GM12878 (cell line): ENCODE measurements around the gene CNTD1. TPM values are rescaled to one million over a fixed set of nuclear protein-coding genes. Genes with fewer than 3 reads are reported as not detected.

Experiments
- ATAC-seq: fragments of 200-7000 bp; cut with Tn5 transposase; 3 replicates; pipeline ENCODE4 v1.9.1; 2020; ENCODE audit warnings: mild to moderate bottlenecking, moderate library complexity
- BruUV-seq: library from RNA; stranded (reverse); fragments of 400-500 nt; replicated peaks from 2 replicates; lab custom pipeline; 2021; lab: Mats Ljungman, UMichigan
- CTCF ChIA-PET: fragments of 300-600 bp; sonication (Branson Sonifier 250); formaldehyde crosslinking; extraction: SDS; loops from one replicate; lab custom pipeline; 2021; ENCODE audit warnings: inconsistent platforms; lab: Yijun Ruan, JAX
- POLR2A ChIA-PET: fragments of 350-600 bp; formaldehyde crosslinking; extraction: SDS; loops from one replicate; lab custom pipeline; 2021; ENCODE audit warnings: inconsistent platforms; lab: Charles Lee
- RAD21 ChIA-PET: fragments of 300-600 bp; sonication (Branson Sonifier 250); formaldehyde crosslinking; loops from one replicate; lab custom pipeline; 2023; ENCODE audit warnings: antibody characterized with exemption; ENCODE audit not compliant: unreplicated experiment; lab: Charles Lee
- SMC1A ChIA-PET: fragments of 300-600 bp; sonication (Branson Sonifier 250); formaldehyde crosslinking; loops from one replicate; lab custom pipeline; 2023; ENCODE audit not compliant: unreplicated experiment, uncharacterized antibody; lab: Charles Lee
- DNase-seq: peaks from one replicate; pipeline ENCODE4 v3.0.0-alpha.2; 2011; ENCODE audit warnings: low read depth, low spot score
- FAIRE-seq: peaks from 3 replicates; lab custom pipeline; 2011; peaks lifted over from hg19 to GRCh38; lab: Jason Lieb, UNC
- H2AFZ ChIP-seq: 2 replicates; pipeline ENCODE4 v1.6.0; 2011; ENCODE audit warnings: low read depth, low read length, control low read depth; ENCODE audit not compliant: control insufficient read depth
- H3K27ac ChIP-seq: 2 replicates; pipeline ENCODE4 v1.5.1; 2011; ENCODE audit warnings: control low read depth; ENCODE audit not compliant: control insufficient read depth, insufficient read depth
- H3K27me3 ChIP-seq, 2 experiments: replicated peaks in 1 of 2; 2 replicates each; pipeline versions ENCODE4 v1.6.0 to v1.6.1; 2011; ENCODE audit warnings: low read length in 1 of 2; ENCODE audit not compliant: control insufficient read depth in 2 of 2, insufficient read depth in 2 of 2
- H3K36me3 ChIP-seq, 2 experiments: 2 replicates each; pipeline ENCODE4 v1.5.1; 2011; ENCODE audit warnings: low read length in 1 of 2; ENCODE audit not compliant: control insufficient read depth in 2 of 2, insufficient read depth in 2 of 2
- H3K4me1 ChIP-seq: 2 replicates; pipeline ENCODE4 v1.6.1; 2011; ENCODE audit warnings: mild to moderate bottlenecking, low read length, moderate library complexity, mixed read lengths; ENCODE audit not compliant: control insufficient read depth, insufficient read depth
- H3K4me2 ChIP-seq: 2 replicates; pipeline ENCODE4 v1.6.0; 2011; ENCODE audit warnings: control low read depth; ENCODE audit not compliant: control insufficient read depth, insufficient read depth
- H3K4me3 ChIP-seq: fragments of 200-600 bp; sonication (generic); 2 replicates; pipeline ENCODE4 v1.5.1; 2016
- H3K79me2 ChIP-seq: 2 replicates; pipeline ENCODE4 v1.6.0; 2011; ENCODE audit warnings: low read length; ENCODE audit not compliant: control insufficient read depth, insufficient read depth
- H3K9ac ChIP-seq: 2 replicates; pipeline ENCODE4 v1.8.0; 2011; ENCODE audit warnings: low read length, control low read depth, mixed read lengths; ENCODE audit not compliant: control insufficient read depth, insufficient read depth
- H3K9me3 ChIP-seq: replicated peaks from 3 replicates; pipeline ENCODE4 v1.5.1; 2011; ENCODE audit warnings: mild to moderate bottlenecking, low read length; ENCODE audit not compliant: control insufficient read depth, insufficient read depth
- H4K20me1 ChIP-seq: 2 replicates; pipeline ENCODE4 v1.6.0; 2011; ENCODE audit not compliant: control insufficient read depth, insufficient read depth
- ASH2L ChIP-seq: fragments of 300-600, 200-600 bp; sonication (generic); IDR thresholded peaks from 2 replicates; pipeline ENCODE4 v1.6.1; 2017; ENCODE audit warnings: low read depth, mild to moderate bottlenecking, borderline replicate concordance
- CHD1 ChIP-seq: IDR thresholded peaks from 2 replicates; pipeline ENCODE4 v1.6.1; 2012; ENCODE audit warnings: low read depth, low read length, improper control_type of control experiment
- ESRRA ChIP-seq: IDR thresholded peaks from 2 replicates; pipeline ENCODE4 v1.6.1; 2012; ENCODE audit warnings: mild to moderate bottlenecking, low read length, improper control_type of control experiment
- GABPA ChIP-seq: IDR thresholded peaks from 2 replicates; pipeline ENCODE4 v1.6.1; 2014; ENCODE audit warnings: antibody characterized with exemption, low read depth, mild to moderate bottlenecking, inconsistent platforms
- JUNB ChIP-seq: IDR thresholded peaks from 2 replicates; pipeline ENCODE4 v1.6.1; 2016; ENCODE audit warnings: antibody characterized with exemption, mild to moderate bottlenecking
- PKNOX1 ChIP-seq: fragments of 450-650 bp; IDR thresholded peaks from 2 replicates; pipeline ENCODE4 v1.6.1; 2016; ENCODE audit warnings: mild to moderate bottlenecking
- RAD21 ChIP-seq: IDR thresholded peaks from 2 replicates; pipeline ENCODE4 v1.6.1; 2011; ENCODE audit warnings: mild to moderate bottlenecking, low read depth, low read length, moderate library complexity; ENCODE audit not compliant: insufficient read depth
- SUPT20H ChIP-seq: IDR thresholded peaks from 2 replicates; pipeline ENCODE4 v1.6.1; 2011; ENCODE audit warnings: low read depth, mild to moderate bottlenecking, low read length, moderate library complexity, borderline replicate concordance; ENCODE audit not compliant: control insufficient read depth
- TCF7 ChIP-seq: IDR thresholded peaks from 2 replicates; pipeline ENCODE4 v1.6.1; 2014; ENCODE audit warnings: antibody characterized with exemption, borderline replicate concordance
- ZNF274 ChIP-seq: IDR thresholded peaks from one replicate; pipeline ENCODE4 v1.8.0; 2011; ENCODE audit not compliant: insufficient read length, insufficient read depth
- WGBS: methylation state at CpG from one replicate; pipeline ENCODE4 v1.1.6; 2016; ENCODE audit warnings: low lambda C conversion rate; ENCODE audit not compliant: insufficient replicate concordance, insufficient coverage; ENCODE audit errors: missing lambda C conversion rate; 5-methylcytosine and 5-hydroxymethylcytosine counted together
- in situ Hi-C: fragments of 300-500 bp; cut with MboI; formaldehyde crosslinking; loops from 9 replicates; pipeline ENCODE4 v1.14.3; 2018; ENCODE audit warnings: mixed read lengths
- intact Hi-C: fragments of 100-400 bp; cut with micrococcal nuclease; formaldehyde crosslinking; loops from one replicate; pipeline ENCODE4 v1.14.2; 2022; ENCODE audit not compliant: unreplicated experiment
- polyA plus RNA-seq, 11 experiments: library from polyadenylated mRNA; depleted of rRNA in 4 of 11; unstranded in 6 of 11; stranded (reverse) in 5 of 11; fragments of >200 nt; fragmentation: Nextera tagmentation in 4 of 11; fragmentation: Illumina TruSeq in 1 of 11; extraction: Ambion mirVana in 4 of 11; extraction: Trizol in 1 of 11; gene quantifications; 1 replicate in 1 of 11; 2 replicates in 10 of 11; pipeline versions ENCODE4 v1.2.1 to v1.2.3, GENCODE V29; 2011 to 2016; ENCODE audit warnings: inconsistent platforms in 2 of 11, missing spikeins in 2 of 11, low read depth in 1 of 11
- total RNA-seq, 4 experiments: library from RNA; depleted of rRNA in 3 of 4; stranded (reverse); fragments of >200 nt in 3 of 4; fragmentation: Illumina TruSeq in 1 of 4; extraction: Trizol in 1 of 4; gene quantifications; 2 replicates each; pipeline versions ENCODE4 v1.2.1 to v1.2.3, GENCODE V29; 2013 to 2021
- TF ChIP-seq, protein P1 (sequence below): fragments of 450-650 bp; IDR thresholded peaks from 2 replicates; pipeline ENCODE4 v1.6.1; 2014; ENCODE audit warnings: mild to moderate bottlenecking
- TF ChIP-seq, protein P2 (sequence below): fragments of 150-350 bp; IDR thresholded peaks from 2 replicates; pipeline ENCODE4 v1.6.1; 2016; ENCODE audit warnings: low read depth, low read length
- TF ChIP-seq, protein P3 (sequence below): IDR thresholded peaks from 2 replicates; pipeline ENCODE4 v1.6.1; 2012; ENCODE audit warnings: improper control_type of control experiment, low read depth, low read length; ENCODE audit not compliant: insufficient replicate concordance

Gene CNTD1
- total and polyA plus RNA-seq, 10 of the 15 experiments (the other 5 are each of a cell fraction or from before 2014, with no cell fraction given), result 0.06 to 1.5 (median 1.1) TPM; not detected in 4

DNA sequence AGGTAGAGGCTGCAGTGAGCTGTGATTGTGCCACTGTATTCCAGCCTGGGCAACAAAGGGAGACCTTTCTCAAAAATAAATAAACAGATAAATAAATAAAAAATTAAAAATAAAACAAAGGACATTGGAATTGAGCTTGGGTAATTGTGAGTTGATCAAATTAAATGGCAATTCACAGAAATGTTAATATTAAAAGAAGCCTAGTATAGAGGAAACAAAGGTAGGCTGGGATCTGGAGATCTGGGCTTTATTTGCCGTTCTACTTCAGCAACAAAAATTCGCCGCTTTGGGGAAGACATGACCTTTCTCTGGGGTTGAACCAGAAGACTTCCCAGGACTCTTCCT lies 25.7 kb upstream of the CNTD1 start:
- Histone ChIP-seq H3K36me3 (peaks cover 0 to 2% of the 10 kb centered on the region in 2 experiments; a peak in 3 of 4 replicates), H3K4me1 (peaks cover 26% of the 10 kb centered on the region), H3K27me3 (no peaks in the 10 kb centered on the region), H3K4me2 (peak overlapping the region; percentile 85), H3K4me3 (peak overlapping the region; percentile 75), H3K9me3 (no peaks in the 10 kb centered on the region), H3K27ac (peak overlapping the region; percentile 86), H2AFZ (peak overlapping the region; percentile 99), H3K79me2 (peaks cover 9% of the 10 kb centered on the region), H3K9ac (peak overlapping the region; percentile 97), H4K20me1 (no peaks in the 10 kb centered on the region)
- POLR2A ChIA-PET, result interaction anchor here (0.9 to 2.3 kb wide), 7 partner anchors 9 to 225 kb away, joined by 3 to 11 read pairs (median 5); partner anchors contain the start of genes BECN1 and RPL27
- 0% methylated on average over 3 of the region's 3 CpGs for WGBS
- FAIRE-seq, result no peak
- TSS peak; percentile 98 for BruUV-seq
- no peak for DNase-seq
- CTCF ChIA-PET, result interaction anchor here (0.9 to 3.2 kb wide), 15 partner anchors 9 to 194 kb away, joined by 3 to 38 read pairs (median 4); partner anchors contain the start of genes BECN1, CCR10, CNTD1 and COA3
- in situ Hi-C loops, result no loop called here
- intact Hi-C loops, result no loop called here
- SMC1A ChIA-PET, result interaction anchor here (0.8 to 3.1 kb wide), 11 partner anchors 9 to 237 kb away, joined by 3 to 20 read pairs (median 3); partner anchors contain the start of genes NAGLU, PSMC3IP and RAMP2
- RAD21 ChIA-PET, result interaction anchor here (1.3 to 3.1 kb wide), 8 partner anchors 9 to 225 kb away, joined by 3 to 18 read pairs (median 6); partner anchors contain the start of genes BECN1, PSMC3IP and RPL27
- ATAC-seq, result peak; percentile 13
- TF ChIP-seq ASH2L (no peak), CHD1 (no peak), PKNOX1 (no peak), TCF7 (no peak), ZNF274 (no peak), SUPT20H (no peak), GABPA (no peak), JUNB (no peak), ESRRA (no peak), RAD21 (no peak)
- TF ChIP-seq, protein P1, sequence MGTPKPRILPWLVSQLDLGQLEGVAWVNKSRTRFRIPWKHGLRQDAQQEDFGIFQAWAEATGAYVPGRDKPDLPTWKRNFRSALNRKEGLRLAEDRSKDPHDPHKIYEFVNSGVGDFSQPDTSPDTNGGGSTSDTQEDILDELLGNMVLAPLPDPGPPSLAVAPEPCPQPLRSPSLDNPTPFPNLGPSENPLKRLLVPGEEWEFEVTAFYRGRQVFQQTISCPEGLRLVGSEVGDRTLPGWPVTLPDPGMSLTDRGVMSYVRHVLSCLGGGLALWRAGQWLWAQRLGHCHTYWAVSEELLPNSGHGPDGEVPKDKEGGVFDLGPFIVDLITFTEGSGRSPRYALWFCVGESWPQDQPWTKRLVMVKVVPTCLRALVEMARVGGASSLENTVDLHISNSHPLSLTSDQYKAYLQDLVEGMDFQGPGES, result no peak
- TF ChIP-seq, protein P2, sequence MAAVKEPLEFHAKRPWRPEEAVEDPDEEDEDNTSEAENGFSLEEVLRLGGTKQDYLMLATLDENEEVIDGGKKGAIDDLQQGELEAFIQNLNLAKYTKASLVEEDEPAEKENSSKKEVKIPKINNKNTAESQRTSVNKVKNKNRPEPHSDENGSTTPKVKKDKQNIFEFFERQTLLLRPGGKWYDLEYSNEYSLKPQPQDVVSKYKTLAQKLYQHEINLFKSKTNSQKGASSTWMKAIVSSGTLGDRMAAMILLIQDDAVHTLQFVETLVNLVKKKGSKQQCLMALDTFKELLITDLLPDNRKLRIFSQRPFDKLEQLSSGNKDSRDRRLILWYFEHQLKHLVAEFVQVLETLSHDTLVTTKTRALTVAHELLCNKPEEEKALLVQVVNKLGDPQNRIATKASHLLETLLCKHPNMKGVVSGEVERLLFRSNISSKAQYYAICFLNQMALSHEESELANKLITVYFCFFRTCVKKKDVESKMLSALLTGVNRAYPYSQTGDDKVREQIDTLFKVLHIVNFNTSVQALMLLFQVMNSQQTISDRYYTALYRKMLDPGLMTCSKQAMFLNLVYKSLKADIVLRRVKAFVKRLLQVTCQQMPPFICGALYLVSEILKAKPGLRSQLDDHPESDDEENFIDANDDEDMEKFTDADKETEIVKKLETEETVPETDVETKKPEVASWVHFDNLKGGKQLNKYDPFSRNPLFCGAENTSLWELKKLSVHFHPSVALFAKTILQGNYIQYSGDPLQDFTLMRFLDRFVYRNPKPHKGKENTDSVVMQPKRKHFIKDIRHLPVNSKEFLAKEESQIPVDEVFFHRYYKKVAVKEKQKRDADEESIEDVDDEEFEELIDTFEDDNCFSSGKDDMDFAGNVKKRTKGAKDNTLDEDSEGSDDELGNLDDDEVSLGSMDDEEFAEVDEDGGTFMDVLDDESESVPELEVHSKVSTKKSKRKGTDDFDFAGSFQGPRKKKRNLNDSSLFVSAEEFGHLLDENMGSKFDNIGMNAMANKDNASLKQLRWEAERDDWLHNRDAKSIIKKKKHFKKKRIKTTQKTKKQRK, result no peak
- TF ChIP-seq, protein P3, sequence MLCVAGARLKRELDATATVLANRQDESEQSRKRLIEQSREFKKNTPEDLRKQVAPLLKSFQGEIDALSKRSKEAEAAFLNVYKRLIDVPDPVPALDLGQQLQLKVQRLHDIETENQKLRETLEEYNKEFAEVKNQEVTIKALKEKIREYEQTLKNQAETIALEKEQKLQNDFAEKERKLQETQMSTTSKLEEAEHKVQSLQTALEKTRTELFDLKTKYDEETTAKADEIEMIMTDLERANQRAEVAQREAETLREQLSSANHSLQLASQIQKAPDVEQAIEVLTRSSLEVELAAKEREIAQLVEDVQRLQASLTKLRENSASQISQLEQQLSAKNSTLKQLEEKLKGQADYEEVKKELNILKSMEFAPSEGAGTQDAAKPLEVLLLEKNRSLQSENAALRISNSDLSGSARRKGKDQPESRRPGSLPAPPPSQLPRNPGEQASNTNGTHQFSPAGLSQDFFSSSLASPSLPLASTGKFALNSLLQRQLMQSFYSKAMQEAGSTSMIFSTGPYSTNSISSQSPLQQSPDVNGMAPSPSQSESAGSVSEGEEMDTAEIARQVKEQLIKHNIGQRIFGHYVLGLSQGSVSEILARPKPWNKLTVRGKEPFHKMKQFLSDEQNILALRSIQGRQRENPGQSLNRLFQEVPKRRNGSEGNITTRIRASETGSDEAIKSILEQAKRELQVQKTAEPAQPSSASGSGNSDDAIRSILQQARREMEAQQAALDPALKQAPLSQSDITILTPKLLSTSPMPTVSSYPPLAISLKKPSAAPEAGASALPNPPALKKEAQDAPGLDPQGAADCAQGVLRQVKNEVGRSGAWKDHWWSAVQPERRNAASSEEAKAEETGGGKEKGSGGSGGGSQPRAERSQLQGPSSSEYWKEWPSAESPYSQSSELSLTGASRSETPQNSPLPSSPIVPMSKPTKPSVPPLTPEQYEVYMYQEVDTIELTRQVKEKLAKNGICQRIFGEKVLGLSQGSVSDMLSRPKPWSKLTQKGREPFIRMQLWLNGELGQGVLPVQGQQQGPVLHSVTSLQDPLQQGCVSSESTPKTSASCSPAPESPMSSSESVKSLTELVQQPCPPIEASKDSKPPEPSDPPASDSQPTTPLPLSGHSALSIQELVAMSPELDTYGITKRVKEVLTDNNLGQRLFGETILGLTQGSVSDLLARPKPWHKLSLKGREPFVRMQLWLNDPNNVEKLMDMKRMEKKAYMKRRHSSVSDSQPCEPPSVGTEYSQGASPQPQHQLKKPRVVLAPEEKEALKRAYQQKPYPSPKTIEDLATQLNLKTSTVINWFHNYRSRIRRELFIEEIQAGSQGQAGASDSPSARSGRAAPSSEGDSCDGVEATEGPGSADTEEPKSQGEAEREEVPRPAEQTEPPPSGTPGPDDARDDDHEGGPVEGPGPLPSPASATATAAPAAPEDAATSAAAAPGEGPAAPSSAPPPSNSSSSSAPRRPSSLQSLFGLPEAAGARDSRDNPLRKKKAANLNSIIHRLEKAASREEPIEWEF, result no peak
